Inferior parietal cortex (tissue), 1 donor: ENCODE results near the gene LIFR.
"Not testable (repeated sequence)": the region's sequence is repeated elsewhere in the genome, so short reads cannot be mapped to it uniquely, and the experiment has no call there.

Source experiments
- DNase-seq: peaks from one replicate; pipeline ENCODE4 v3.0.0-alpha.2; 2016; ENCODE audit errors: extremely low spot score

Gene LIFR

DNA sequence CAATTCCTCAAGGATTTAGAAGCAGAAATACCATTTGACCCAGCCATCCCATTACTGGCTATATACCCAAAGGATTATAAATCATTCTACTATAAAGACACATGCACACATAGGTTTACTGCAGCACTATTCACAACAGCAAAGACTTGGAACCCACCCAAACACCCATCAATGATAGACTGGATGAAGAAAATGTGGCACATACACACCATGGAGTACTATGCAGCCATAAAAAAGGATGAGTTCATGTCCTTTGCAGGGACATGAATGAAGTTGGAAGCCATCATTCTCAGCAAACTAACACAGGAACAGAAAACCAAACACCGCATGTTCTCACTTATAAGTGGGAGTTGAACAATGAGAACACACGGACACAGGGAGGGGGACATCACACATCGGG, 39.8 kb downstream of the LIFR start:
- DNase-seq, result not testable (repeated sequence)

GRCh38 chr5:38515646-38516045, 40.8 kb downstream of the LIFR start:
- DNase-seq, result no peak

DNA sequence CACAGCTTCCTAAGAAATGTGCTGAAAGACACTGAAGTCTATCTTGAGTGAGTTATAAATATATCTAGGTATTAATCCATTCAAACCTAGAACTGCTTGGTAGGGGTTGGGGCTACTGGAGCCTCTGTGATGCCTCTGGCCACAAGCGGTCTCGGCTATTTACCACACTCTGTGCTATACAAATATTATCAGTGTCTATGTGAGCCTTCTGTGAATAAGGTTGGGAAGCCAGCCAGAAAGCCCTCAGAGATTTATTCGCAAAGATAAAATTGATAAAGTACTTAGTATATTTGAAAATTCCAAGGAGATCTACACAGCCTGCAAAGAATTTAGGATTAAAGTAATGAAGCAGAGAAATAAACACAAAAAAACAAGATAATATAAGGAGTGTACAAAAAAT, 41.4 kb downstream of the LIFR start:
- DNase-seq, result no peak

GRCh38 chr5:38509185-38509584, 47.3 kb downstream of the LIFR start:
- no peak for DNase-seq

- DNase-seq, result no peak
Observed at GRCh38 chr5:38506302-38506701, 50.1 kb downstream of the LIFR start.

DNA sequence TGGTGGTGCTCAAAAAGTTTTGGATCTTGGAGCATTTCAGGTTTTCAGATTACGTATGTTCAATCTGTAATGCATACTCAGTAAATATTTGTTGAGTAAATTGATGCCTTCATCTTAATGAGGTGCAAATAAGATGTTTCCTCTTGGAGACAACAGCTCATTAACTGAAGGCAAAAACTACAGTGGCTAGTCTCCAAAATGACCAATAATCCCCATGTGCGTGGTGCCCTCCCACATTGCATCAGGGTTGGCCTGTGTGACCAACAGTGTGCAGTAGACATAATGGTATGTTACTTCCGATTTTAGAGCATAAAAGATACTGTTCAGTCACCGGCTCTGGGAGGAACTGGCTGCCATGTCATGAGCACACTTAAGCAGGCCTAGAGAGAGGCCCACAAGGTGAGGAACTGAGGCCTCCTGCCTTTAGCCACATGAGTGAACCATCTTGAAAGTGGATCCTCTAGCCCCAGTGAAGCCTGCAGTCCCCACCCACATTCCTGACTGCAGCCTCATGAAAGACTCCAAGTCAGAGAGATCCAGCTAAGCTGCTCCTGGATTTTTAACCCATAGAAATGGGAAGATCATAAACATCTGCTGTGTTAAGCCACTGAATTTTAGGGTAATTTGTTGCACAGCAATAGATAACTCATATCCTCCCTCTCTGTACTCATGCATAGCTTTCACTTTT, 55.7 kb downstream of the LIFR start:
- DNase-seq, result no peak

DNA sequence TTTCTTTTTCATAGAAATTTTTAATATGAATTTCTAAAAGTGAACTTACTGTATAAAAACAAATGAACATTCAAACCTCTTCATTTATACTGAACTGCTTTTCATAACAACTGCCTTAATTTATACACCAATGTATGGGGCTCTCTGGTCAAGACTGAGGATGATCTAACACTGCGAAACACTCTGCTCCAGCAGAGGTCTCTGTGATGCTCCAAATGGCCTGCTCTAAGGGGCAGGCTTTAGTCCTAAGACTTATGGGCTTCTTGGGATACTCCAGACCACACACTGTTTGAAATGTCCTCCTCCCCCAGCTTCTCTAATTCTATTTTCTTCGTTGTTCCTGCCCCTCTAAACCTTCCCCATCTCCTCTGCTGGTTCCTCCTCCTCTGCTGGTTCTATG, 58.5 kb downstream of the LIFR start:
- DNase-seq, result no peak

DNA sequence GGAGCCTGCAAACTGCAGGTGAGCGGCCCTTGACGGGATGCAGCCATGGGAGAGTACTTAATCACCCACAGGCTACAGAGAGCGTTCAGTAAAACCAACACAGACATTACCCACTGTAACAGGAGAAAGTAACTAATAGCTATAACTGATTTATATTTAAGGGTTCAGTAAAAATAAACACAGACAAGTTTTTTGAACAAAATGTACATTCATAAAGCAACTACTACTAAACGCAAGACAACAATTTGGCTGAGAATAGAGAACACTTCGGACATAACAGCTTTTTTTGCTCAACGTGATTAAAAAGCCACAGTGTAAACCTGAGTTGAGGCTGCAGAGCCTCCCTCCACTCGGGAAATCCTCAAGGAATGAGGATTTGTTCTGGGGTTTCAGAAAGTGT, 61.7 kb downstream of the LIFR start:
- DNase-seq, result no peak

- DNase-seq, result no peak
Observed at GRCh38 chr5:38494175-38494574, 62.3 kb downstream of the LIFR start.

DNA sequence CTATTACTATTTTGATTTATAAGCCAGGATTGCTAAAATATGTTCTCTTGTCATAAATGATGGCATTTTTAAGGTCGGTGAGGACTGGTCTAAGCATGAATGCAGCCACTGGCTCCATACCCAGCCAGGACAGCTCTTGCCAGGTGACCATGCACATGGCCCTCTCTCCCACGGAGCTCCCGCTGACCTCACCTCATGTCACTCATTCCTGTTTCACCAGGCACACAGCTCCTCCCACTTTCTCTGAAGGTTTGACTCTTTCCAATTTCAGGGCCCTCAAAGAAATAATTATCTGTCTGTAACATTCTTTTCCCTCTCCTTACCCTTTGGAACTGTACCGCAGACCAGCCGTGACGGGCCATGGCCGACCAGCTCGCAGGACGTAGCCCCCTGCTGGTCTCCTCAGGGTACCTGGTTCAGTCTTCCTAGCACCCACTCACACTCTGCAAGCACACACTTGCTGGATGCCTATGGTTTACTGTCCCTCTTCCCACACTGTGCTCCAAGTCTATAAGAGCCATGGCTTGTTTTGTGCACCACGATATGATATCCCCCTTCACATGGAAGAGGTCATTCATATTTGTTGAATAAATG, 72.5 kb downstream of the LIFR start:
- no peak for DNase-seq

- no peak for DNase-seq
Observed at GRCh38 chr5:38479315-38479904, 77.0 kb downstream of the LIFR start.

DNA sequence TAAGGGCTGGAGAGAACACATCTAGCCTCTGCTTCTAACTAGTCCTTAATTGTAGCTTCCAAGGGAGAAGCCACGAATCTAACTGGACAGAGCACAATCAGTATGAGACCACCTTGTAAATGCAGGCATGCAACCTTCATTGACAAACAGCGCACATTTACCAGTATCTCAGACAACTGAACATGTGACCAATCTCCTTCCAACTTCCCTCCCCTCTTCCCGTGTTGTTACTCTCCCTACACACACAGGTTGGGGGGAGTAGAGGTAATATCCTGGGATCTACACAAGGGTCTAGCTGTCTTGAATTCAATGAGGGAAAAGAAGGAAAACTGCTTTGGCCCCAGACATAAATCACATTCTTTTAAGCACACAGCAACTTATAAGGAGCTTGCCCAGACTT, 77.6 kb downstream of the LIFR start:
- no peak for DNase-seq

- DNase-seq, result no peak
Observed at GRCh38 chr5:38478166-38478565, 78.3 kb downstream of the LIFR start.

GRCh38 chr5:38473008-38473407, 83.4 kb downstream of the LIFR start:
- DNase-seq, result no peak

- no peak for DNase-seq
Observed at GRCh38 chr5:38472541-38472940, 83.9 kb downstream of the LIFR start.

DNA sequence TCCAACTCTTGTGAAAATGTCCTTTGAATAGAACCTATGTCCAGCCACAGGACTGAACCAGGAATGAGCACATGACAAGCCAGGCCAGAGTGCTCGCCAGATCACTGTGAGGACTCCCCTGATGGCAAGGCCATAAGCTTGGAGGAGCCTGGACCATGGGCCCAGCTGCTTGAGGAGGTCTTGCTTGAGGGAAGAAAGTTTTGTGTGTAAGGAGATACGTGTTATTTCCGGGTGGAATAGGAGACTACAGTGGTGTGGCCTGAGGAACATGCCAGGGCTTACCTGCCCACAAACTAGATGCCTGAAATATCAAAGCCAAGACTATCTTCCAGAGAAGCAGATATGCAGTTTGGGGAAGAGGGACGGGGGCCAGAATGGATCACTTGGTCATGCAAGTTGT, 84.7 kb downstream of the LIFR start:
- DNase-seq, result no peak

DNA sequence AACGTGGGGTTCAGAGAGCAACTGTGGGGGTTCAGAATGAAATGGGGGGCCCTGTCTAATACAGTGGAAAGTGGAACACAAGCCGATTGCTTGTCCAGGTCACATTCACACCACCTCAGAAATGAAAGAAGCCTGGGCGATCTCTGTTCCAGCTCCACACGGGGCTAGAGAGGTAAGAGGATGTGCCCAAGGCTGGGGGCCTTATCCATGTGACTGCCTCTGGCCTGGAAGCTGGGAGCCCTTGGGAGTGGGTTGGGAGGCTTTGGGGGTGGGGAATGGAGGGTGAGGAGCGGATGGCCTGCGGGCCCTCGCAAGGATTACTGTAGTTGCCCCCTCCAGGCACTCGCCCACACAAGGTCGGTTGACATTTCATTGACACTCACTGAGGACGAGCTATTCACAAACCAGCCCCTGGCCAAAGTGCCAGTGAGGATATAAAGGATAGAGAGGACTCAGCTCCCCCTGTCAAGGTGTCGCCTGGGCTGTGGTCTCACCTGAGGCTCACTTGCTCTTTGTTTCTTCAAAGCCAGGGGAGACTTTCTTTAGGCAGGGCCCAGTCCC, 86.7 kb downstream of the LIFR start:
- DNase-seq, result no peak

DNA sequence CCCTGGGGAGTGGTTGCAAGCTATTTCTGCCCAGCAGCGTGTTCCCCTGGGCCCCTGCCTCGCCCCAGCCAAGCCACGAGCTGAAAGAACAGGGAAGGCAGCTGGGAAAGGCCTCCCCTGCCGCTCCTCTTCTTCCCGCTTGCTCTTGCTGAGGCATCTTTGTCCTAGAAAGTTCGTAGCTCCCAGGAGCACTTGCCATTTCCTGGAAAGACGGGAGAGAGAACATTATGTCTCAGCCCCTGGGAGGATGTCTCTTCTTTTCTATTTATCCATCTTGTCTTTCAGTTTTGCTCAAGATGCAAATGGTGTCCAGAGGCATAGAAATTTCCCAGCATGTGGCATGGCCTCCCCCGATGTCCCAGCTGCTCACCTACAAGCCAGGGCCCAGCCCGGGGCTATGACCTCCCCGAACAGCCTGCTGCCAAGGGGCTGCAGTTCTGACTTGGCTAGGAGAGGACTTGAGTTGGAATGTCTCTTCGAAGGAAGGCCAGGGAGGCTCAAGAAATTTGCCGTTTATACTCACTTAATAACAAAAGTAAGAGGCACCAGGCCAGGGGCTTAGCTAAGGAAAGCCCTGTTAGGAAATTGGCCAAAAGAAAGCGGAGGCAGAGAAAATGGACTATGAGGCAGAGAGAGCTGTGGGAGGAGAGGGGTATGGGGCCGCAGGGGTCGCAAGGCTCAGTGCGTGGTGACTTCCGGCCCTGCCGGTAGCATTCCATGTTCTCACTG, 87.3 kb downstream of the LIFR start:
- DNase-seq, result no peak

- no peak for DNase-seq
Observed at GRCh38 chr5:38468202-38468673, 88.2 kb downstream of the LIFR start.

- peak; percentile 18 for DNase-seq
Observed at GRCh38 chr5:38467353-38468040, 88.9 kb downstream of the LIFR start.

DNA sequence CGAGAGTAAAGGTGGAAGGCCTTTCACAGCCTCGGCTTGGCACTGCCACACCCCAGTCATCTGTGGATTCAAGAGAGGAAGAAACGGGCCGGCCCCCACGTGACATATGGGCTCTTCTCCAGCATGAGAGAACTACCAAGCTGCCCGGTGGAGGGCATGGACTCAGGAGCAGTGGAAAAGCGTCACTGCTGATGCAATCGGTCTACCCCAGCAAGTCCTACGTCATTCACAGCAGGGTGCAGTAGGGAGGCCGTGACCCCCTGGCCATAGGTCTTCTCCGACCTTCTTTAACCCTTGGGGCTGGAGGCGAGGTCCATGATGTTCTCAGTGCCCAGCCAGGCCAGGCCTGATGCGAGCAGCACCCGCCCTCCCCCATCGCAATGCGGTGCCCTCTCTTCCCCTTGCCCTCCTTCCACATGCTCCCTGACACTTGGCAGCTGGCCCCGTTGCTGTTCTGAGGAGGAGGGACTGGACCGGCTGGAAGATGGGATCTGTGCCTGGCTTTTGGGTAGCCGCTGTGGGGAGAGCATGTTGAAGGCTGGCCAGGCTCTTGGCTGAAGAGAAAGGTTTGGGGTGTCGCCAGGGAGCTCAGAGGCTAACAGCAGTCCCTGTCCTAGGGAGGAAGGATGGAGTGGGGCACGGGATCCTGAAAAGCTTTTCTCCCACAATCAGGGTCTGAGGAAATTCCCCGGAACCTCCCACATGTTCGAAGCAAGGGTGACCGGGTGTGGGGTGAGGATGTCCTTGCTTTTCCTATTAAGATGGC, 89.8 kb downstream of the LIFR start:
- DNase-seq, result no peak
